Measurements from ENCODE around the gene NPHP3. TPM values are rescaled to one million over a fixed set of nuclear protein-coding genes. Genes with fewer than 3 reads are reported as not detected.

The NPHP3 gene
- total RNA-seq, result 10 to 100 TPM; 25.5 to 27.4 TPM
- polyA plus RNA-seq (2013, experiment 1 of 2), result 32.6 TPM
- polyA plus RNA-seq (2013, experiment 2 of 2), result 33.1 TPM
- total RNA-seq, result 2.4 to 51.4 (median 20.6) reads per million in 172 experiments

- Mint-ChIP-seq H3K4me1 (ENCODE audit: low read depth) (peaks cover 50% of the 10 kb centered on the region), H3K27ac (peak within 1 kb of the TSS; percentile 93), H3K27me3 (no peaks in the 10 kb centered on the region), H3K36me3 (ENCODE audit: low read depth) (peaks cover 37% of the 10 kb centered on the region), H3K4me3 (peak within 1 kb of the TSS; percentile 96), H3K9me3 (no peaks in the 10 kb centered on the region)
- ChIA-PET CTCF (interaction anchor here (0.5 kb wide), 1 partner anchor 1975 kb away, joined by 3 read pairs; no protein-coding TSS in a partner anchor), POLR2A (interaction anchor here (1.1 to 3.4 kb wide), 6 partner anchors 62 to 1829 kb away, joined by 3 to 17 read pairs (median 4); partner anchors contain the start of genes ANAPC13, ATP2C1, CDV3 and CEP63)
- H3K27ac ChIP-seq (ENCODE audit: low read depth in 1 of 2, low read length in 2 of 2), result peak within 1 kb of the TSS; percentile 43 to 46
- H3K4me3 ChIP-seq (ENCODE audit: low read length), result peak within 1 kb of the TSS; percentile 89
- intact Hi-C loops (cut with DNase I, micrococcal nuclease), result loop anchor here (2.0 to 10.0 kb wide), 10 partner anchors 306 to 1975 kb away; partner anchors contain the start of genes ANAPC13 (in 2 of the 2), CEP63 (in 2 of the 2), TOPBP1 (in 2 of the 2) and ATP2C1 (in 1 of the 2)
- peaks cover 12% of the 10 kb centered on the region for H3K36me3 ChIP-seq (ENCODE audit: insufficient read depth, low read length)
- ATAC-seq (ENCODE audit: poor library complexity), result peak; percentile 77
- TF ChIP-seq CTCF (IDR thresholded peaks at IDR 0.05), result no peak
- peak; percentile 90 to 100 (median 98) for DNase-seq
- no peaks in the 10 kb centered on the region for H3K9me3 ChIP-seq (ENCODE audit: control insufficient read depth in 1 of 2, insufficient read depth in 1 of 2, low read length in 2 of 2)
- H3K27me3 ChIP-seq (ENCODE audit: control insufficient read depth in 1 of 2, insufficient read depth in 2 of 2, low read length in 2 of 2), result no peaks in the 10 kb centered on the region
- peaks cover 25% of the 10 kb centered on the region for H3K4me1 ChIP-seq (ENCODE audit: insufficient read depth, low read length)
Observed at GRCh38 chr3:132722165-132723023, at the start of gene NPHP3. Gene NPHP3, minus strand, starts transcription at chr3:132722409. Its CDS starts 54 bp downstream, at chr3:132722355.

DNA sequence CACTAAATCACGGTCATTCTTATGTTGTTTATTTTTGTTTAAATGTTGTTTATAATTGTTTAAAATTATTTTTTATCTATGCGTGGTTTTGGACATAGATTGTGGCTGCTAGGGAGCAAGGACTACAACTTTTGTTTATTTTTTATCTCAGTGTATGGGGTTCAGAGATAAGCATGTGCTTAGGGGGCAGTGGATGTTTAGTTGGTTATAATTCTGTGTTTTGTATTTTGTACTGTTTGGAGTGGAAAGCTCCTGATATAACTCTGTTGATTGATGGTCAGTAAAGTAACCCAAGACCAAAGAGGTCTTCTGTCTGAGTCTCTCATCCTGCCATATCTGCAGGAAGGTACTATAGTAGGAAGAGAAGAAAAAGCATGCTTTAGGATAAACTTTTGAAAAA, 36.5 kb upstream of the NPHP3 start:
- Histone ChIP-seq H3K4me3 (ENCODE audit: low read length) (no peak overlapping the region), H3K27ac (ENCODE audit: low read depth in 1 of 2, low read length in 2 of 2) (no peak overlapping the region), H3K36me3 (ENCODE audit: insufficient read depth, low read length) (no peaks in the 10 kb centered on the region), H3K27me3 (ENCODE audit: control insufficient read depth in 1 of 2, insufficient read depth in 2 of 2, low read length in 2 of 2) (no peaks in the 10 kb centered on the region), H3K9me3 (ENCODE audit: control insufficient read depth in 1 of 2, insufficient read depth in 1 of 2, low read length in 2 of 2) (no peaks in the 10 kb centered on the region), H3K4me1 (ENCODE audit: insufficient read depth, low read length) (no peaks in the 10 kb centered on the region)
- no peaks in the 10 kb centered on the region for H3K4me1 Mint-ChIP-seq (ENCODE audit: low read depth)
- no peak overlapping the region for H3K27ac Mint-ChIP-seq
- intact Hi-C loops (cut with DNase I, micrococcal nuclease), result no loop called here
- ATAC-seq (ENCODE audit: poor library complexity), result no peak
- CTCF ChIA-PET, result no interaction called here
- POLR2A ChIA-PET, result no interaction called here
- H3K36me3 Mint-ChIP-seq (ENCODE audit: low read depth), result no peaks in the 10 kb centered on the region
- no peaks in the 10 kb centered on the region for H3K9me3 Mint-ChIP-seq
- H3K27me3 Mint-ChIP-seq, result no peaks in the 10 kb centered on the region
- no peak overlapping the region for H3K4me3 Mint-ChIP-seq
- no peak for DNase-seq
- no peak for TF ChIP-seq CTCF (IDR thresholded peaks at IDR 0.05)

DNA sequence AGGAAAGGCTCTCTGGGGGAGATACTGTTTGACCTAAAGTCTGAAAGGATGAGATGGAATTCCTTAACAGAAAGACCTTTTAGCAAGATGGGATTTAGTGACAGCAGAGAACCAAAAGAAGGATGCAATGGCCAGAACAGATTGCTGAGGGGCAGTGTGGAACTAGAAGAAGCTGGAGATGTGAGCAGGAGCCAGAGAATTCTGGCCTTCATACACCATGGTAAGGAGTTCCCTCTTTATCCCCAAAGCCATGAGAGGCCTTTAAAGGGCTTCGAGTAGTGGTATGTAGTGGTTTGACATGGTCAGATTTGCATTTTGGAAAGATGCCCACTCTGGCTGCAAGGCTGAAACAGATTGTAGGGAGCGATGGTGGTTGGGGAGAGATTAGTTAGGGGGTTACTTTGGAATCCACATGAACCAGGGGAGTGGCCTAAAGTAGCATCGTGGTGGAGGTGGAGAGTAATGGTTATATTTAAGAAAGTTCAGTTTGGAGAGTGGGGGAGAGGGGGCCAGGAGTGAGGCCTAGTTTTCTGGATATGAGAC, 34.0 kb upstream of the NPHP3 start:
- H3K27ac Mint-ChIP-seq, result no peak overlapping the region
- H3K36me3 Mint-ChIP-seq (ENCODE audit: low read depth), result no peaks in the 10 kb centered on the region
- H3K4me1 Mint-ChIP-seq (ENCODE audit: low read depth), result no peaks in the 10 kb centered on the region
- peaks cover 0 to 3% of the 10 kb centered on the region in 2 experiments for H3K27me3 ChIP-seq (ENCODE audit: control insufficient read depth in 1 of 2, insufficient read depth in 2 of 2, low read length in 2 of 2)
- no peaks in the 10 kb centered on the region for H3K9me3 ChIP-seq (ENCODE audit: control insufficient read depth in 1 of 2, insufficient read depth in 1 of 2, low read length in 2 of 2)
- DNase-seq (no peak), ATAC-seq (ENCODE audit: poor library complexity) (no peak)
- POLR2A ChIA-PET, result no interaction called here
- no peak overlapping the region for H3K4me3 Mint-ChIP-seq
- intact Hi-C loops (cut with DNase I, micrococcal nuclease), result no loop called here
- H3K4me1 ChIP-seq (ENCODE audit: insufficient read depth, low read length), result no peaks in the 10 kb centered on the region
- TF ChIP-seq CTCF (IDR thresholded peaks at IDR 0.05), result no peak
- H3K27me3 Mint-ChIP-seq, result no peaks in the 10 kb centered on the region
- CTCF ChIA-PET, result no interaction called here
- H3K36me3 ChIP-seq (ENCODE audit: insufficient read depth, low read length), result no peaks in the 10 kb centered on the region
- H3K27ac ChIP-seq (ENCODE audit: low read depth in 1 of 2, low read length in 2 of 2), result no peak overlapping the region
- H3K9me3 Mint-ChIP-seq, result no peaks in the 10 kb centered on the region
- H3K4me3 ChIP-seq (ENCODE audit: low read length), result no peak overlapping the region
